HepG2 (cell line): ENCODE measurements around the gene ITGB2. TPM values are rescaled to one million over a fixed set of nuclear protein-coding genes. Genes with fewer than 3 reads are reported as not detected.

ENCODE experiments used
- BRCA1 ChIP-seq: sonication (generic); formaldehyde crosslinking; IDR thresholded peaks from 2 replicates; pipeline ENCODE4 v1.4.0; 2020; ENCODE audit warnings: missing genetic modification reagents
- GATA4 ChIP-seq: sonication (generic); IDR thresholded peaks from 2 replicates; pipeline ENCODE4 v1.6.1; 2016; ENCODE audit warnings: antibody characterized with exemption, low read depth, borderline replicate concordance
- HNF4A ChIP-seq: sonication (generic); formaldehyde crosslinking; IDR thresholded peaks from 2 replicates; pipeline ENCODE4 v1.4.0; 2020; ENCODE audit warnings: missing genetic modification reagents
- KDM5A ChIP-seq: fragments of 200-600 bp; sonication (generic); IDR thresholded peaks from 2 replicates; pipeline ENCODE4 v1.7.0; 2018; ENCODE audit warnings: antibody characterized with exemption, mild to moderate bottlenecking, low read length, borderline replicate concordance
- LBX2 ChIP-seq: sonication (generic); formaldehyde crosslinking; IDR thresholded peaks from 2 replicates; pipeline ENCODE4 v1.5.0; 2020; ENCODE audit warnings: missing genetic modification reagents, mild to moderate bottlenecking, borderline replicate concordance
- NR2C2 ChIP-seq: sonication (generic); formaldehyde crosslinking; IDR thresholded peaks from 2 replicates; pipeline ENCODE4 v1.4.0; 2020; ENCODE audit warnings: missing genetic modification reagents, mild to moderate bottlenecking, moderate library complexity, borderline replicate concordance
- RELA ChIP-seq: sonication (generic); formaldehyde crosslinking; IDR thresholded peaks from 2 replicates; pipeline ENCODE4 v1.4.0; 2020; ENCODE audit warnings: missing genetic modification reagents
- SIN3A ChIP-seq: IDR thresholded peaks from 2 replicates; pipeline ENCODE4 v1.6.1; 2011; ENCODE audit warnings: low read depth, mild to moderate bottlenecking, control low read depth, low read length, borderline replicate concordance
- TBX2 ChIP-seq: sonication (generic); formaldehyde crosslinking; IDR thresholded peaks from 2 replicates; pipeline ENCODE4 v1.5.0; 2020; ENCODE audit warnings: missing genetic modification reagents, mild to moderate bottlenecking, borderline replicate concordance
- THAP11 ChIP-seq: IDR thresholded peaks from 2 replicates; pipeline ENCODE4 v1.6.1; 2016; ENCODE audit warnings: missing biosample characterization, missing genetic modification reagents
- WIZ ChIP-seq: sonication (generic); formaldehyde crosslinking; IDR thresholded peaks from 2 replicates; pipeline ENCODE4 v1.5.1; 2020; ENCODE audit warnings: mild to moderate bottlenecking, missing genetic modification reagents
- ZNF121 ChIP-seq: sonication (generic); formaldehyde crosslinking; IDR thresholded peaks from 2 replicates; pipeline ENCODE4 v1.5.0; 2020; ENCODE audit warnings: mild to moderate bottlenecking, missing genetic modification reagents
- ZNF136 ChIP-seq: sonication (generic); formaldehyde crosslinking; IDR thresholded peaks from 2 replicates; pipeline ENCODE4 v1.8.1; 2022; ENCODE audit warnings: low read depth, mild to moderate bottlenecking, moderate library complexity, missing genetic modification reagents
- ZNF33B ChIP-seq: sonication (generic); formaldehyde crosslinking; IDR thresholded peaks from 2 replicates; pipeline ENCODE4 v1.5.1; 2020; ENCODE audit warnings: mild to moderate bottlenecking, missing genetic modification reagents
- ZNF552 ChIP-seq: sonication (generic); formaldehyde crosslinking; IDR thresholded peaks from 2 replicates; pipeline ENCODE4 v1.9.0; 2022; ENCODE audit warnings: missing genetic modification reagents, mild to moderate bottlenecking, borderline replicate concordance
- polyA plus RNA-seq, 8 experiments: library from polyadenylated mRNA; depleted of rRNA in 3 of 8; stranded (reverse) in 7 of 8; unstranded in 1 of 8; fragments of >200 nt; fragmentation: Illumina TruSeq in 4 of 8; extraction: Trizol in 4 of 8; gene quantifications; 2 replicates each; pipeline versions ENCODE4 v1.2.1 to v1.2.3, GENCODE V29; 2011 to 2016; ENCODE audit warnings: low read depth in 4 of 8, missing spikeins in 1 of 8, mixed read lengths in 1 of 8; ENCODE audit not compliant: insufficient read depth in 1 of 8
- total RNA-seq, 5 experiments: library from RNA; depleted of rRNA; stranded (reverse); fragments of >200 nt; fragmentation: Illumina TruSeq; extraction: Trizol; gene quantifications; 2 replicates each; pipeline ENCODE4 v1.2.3, GENCODE V29; 2016; ENCODE audit warnings: low read depth in 1 of 5
- TF ChIP-seq, protein P1 (sequence below): sonication (generic); formaldehyde crosslinking; IDR thresholded peaks from 2 replicates; pipeline ENCODE4 v1.4.0; 2020; ENCODE audit warnings: missing genetic modification reagents

Gene ITGB2
- total and polyA plus RNA-seq, 2 of the 13 experiments (the other 11 are each of a cell fraction or from before 2014, with no cell fraction given) = 4.2 to 18.0 TPM

- TF ChIP-seq HNF4A = 0 out of 2 replicates have a peak, but pooled peaks have one; percentile 11
- no peak for TF ChIP-seq ZNF552 (CRISPR knock-in tag)
- no peak for TF ChIP-seq GATA4
- no peak for TF ChIP-seq TBX2 (CRISPR knock-in tag)
- TF ChIP-seq THAP11 (CRISPR knock-in tag) = no peak
- TF ChIP-seq NR2C2 (CRISPR knock-in tag) = no peak
- TF ChIP-seq KDM5A = no peak
- no peak for TF ChIP-seq ZNF121 (CRISPR knock-in tag)
- TF ChIP-seq WIZ (CRISPR knock-in tag) = no peak
- TF ChIP-seq RELA = no peak
- TF ChIP-seq ZNF136 (CRISPR knock-in tag) = no peak
- no peak for TF ChIP-seq ZNF33B (CRISPR knock-in tag)
- TF ChIP-seq SIN3A = no peak
- TF ChIP-seq BRCA1 (CRISPR knock-in tag) = no peak
- TF ChIP-seq LBX2 = 0 out of 2 replicates have a peak, but pooled peaks have one; percentile 2
- TF ChIP-seq, protein P1, sequence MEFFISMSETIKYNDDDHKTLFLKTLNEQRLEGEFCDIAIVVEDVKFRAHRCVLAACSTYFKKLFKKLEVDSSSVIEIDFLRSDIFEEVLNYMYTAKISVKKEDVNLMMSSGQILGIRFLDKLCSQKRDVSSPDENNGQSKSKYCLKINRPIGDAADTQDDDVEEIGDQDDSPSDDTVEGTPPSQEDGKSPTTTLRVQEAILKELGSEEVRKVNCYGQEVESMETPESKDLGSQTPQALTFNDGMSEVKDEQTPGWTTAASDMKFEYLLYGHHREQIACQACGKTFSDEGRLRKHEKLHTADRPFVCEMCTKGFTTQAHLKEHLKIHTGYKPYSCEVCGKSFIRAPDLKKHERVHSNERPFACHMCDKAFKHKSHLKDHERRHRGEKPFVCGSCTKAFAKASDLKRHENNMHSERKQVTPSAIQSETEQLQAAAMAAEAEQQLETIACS = no peak
Observed at GRCh38 chr21:44917446-44918106, 3.1 kb downstream of the ITGB2 start (continued).
